ENCODE results near the gene ARRDC5. TPM values are rescaled to one million over a fixed set of nuclear protein-coding genes. Genes with fewer than 3 reads are reported as not detected.

ARRDC5 gene
- polyA plus RNA-seq, 3 donors, result 0.46 to 3.9 (median 1.0) TPM

- H3K79me2 ChIP-seq (ENCODE audit: insufficient read depth, low read length), result peaks cover 81% of the 10 kb centered on the region
- Mint-ChIP-seq H3K27ac (no peak overlapping the region), H3K36me3 (peaks cover 40 to 85% of the 10 kb centered on the region in 2 donors), H3K9me3 (peaks cover 0 to 1% (median 0%) of the 10 kb centered on the region in 7 donors), H3K4me1 (peaks cover 3% of the 10 kb centered on the region), H3K27me3 (ENCODE audit: low read depth in 3 of 3) (peaks cover 0 to 1% (median 0%) of the 10 kb centered on the region in 3 donors), H3K4me3 (no peak overlapping the region)
- H3K27ac ChIP-seq (ENCODE audit: low read depth in 1 of 2, low read length in 2 of 2), result no peak overlapping the region
- no peak for DNase-seq
- no peak for TF ChIP-seq CTCF (IDR thresholded peaks at IDR 0.05)
- H2AFZ ChIP-seq (ENCODE audit: insufficient read depth, low read depth, low read length, poor library complexity, severe bottlenecking), result no peak overlapping the region
- 92% methylated on average over 28 of the region's 28 CpGs for WGBS (ENCODE audit: insufficient coverage)
- H4K20me1 ChIP-seq (ENCODE audit: insufficient read depth, low read length), result no peaks in the 10 kb centered on the region
- intact Hi-C loops (cut with micrococcal nuclease), result no loop called here
- no peaks in the 10 kb centered on the region for H3K4me1 ChIP-seq (ENCODE audit: control insufficient read depth in 1 of 2, insufficient read depth in 2 of 2, low read length in 2 of 2)
- H3K4me2 ChIP-seq (replicated peaks; ENCODE audit: extremely low read depth, low read length, poor library complexity, severe bottlenecking), result no peak overlapping the region
- no peaks in the 10 kb centered on the region for H3K27me3 ChIP-seq (ENCODE audit: control insufficient read depth in 2 of 2, insufficient read depth in 2 of 2, low read length in 2 of 2)
- peaks cover 31 to 62% of the 10 kb centered on the region in 2 donors for H3K36me3 ChIP-seq (replicated peaks in 1 of 2; ENCODE audit: control insufficient read depth in 1 of 2, insufficient read depth in 2 of 2, low read length in 2 of 2)
- H3K4me3 ChIP-seq (replicated peaks in 1 of 3; ENCODE audit: low read depth in 2 of 3, low read length in 3 of 3), result no peak overlapping the region
- no peak overlapping the region for H3K9ac ChIP-seq (ENCODE audit: insufficient read depth, low read length, poor library complexity, severe bottlenecking)
- H3K9me3 ChIP-seq (replicated peaks in 1 of 2; ENCODE audit: control insufficient read depth in 1 of 2, insufficient read depth in 1 of 2, low read length in 2 of 2), result no peaks in the 10 kb centered on the region
Observed at GRCh38 chr19:4930664-4931063, 28.0 kb upstream of the ARRDC5 start.

- peaks cover 0 to 1% (median 1%) of the 10 kb centered on the region in 3 donors for H3K27me3 Mint-ChIP-seq (ENCODE audit: low read depth in 3 of 3)
- DNase-seq, result no peak
- H3K27me3 ChIP-seq (ENCODE audit: control insufficient read depth in 2 of 2, insufficient read depth in 2 of 2, low read length in 2 of 2), result no peaks in the 10 kb centered on the region
- no peak for TF ChIP-seq CTCF (IDR thresholded peaks at IDR 0.05)
- H3K4me3 Mint-ChIP-seq, result no peak overlapping the region
- peaks cover 83% of the 10 kb centered on the region for H3K79me2 ChIP-seq (ENCODE audit: insufficient read depth, low read length)
- H3K27ac Mint-ChIP-seq, result peak overlapping the region in 1 of 7 donors; percentile 50
- H3K36me3 ChIP-seq (replicated peaks in 1 of 2; ENCODE audit: control insufficient read depth in 1 of 2, insufficient read depth in 2 of 2, low read length in 2 of 2), result peaks cover 21 to 47% of the 10 kb centered on the region in 2 donors
- H3K36me3 Mint-ChIP-seq, result peaks cover 27 to 71% of the 10 kb centered on the region in 2 donors
- H3K27ac ChIP-seq (ENCODE audit: low read depth in 1 of 2, low read length in 2 of 2), result no peak overlapping the region
- intact Hi-C loops (cut with micrococcal nuclease), result no loop called here
- peaks cover 11% of the 10 kb centered on the region for H3K4me1 Mint-ChIP-seq
- peaks cover 0 to 6% of the 10 kb centered on the region in 2 donors for H3K4me1 ChIP-seq (ENCODE audit: control insufficient read depth in 1 of 2, insufficient read depth in 2 of 2, low read length in 2 of 2)
- no peaks in the 10 kb centered on the region for H3K9me3 ChIP-seq (replicated peaks in 1 of 2; ENCODE audit: control insufficient read depth in 1 of 2, insufficient read depth in 1 of 2, low read length in 2 of 2)
- H3K9ac ChIP-seq (ENCODE audit: insufficient read depth, low read length, poor library complexity, severe bottlenecking), result no peak overlapping the region
- no peak overlapping the region for H3K4me3 ChIP-seq (replicated peaks in 1 of 3; ENCODE audit: low read depth in 2 of 3, low read length in 3 of 3)
- WGBS (ENCODE audit: insufficient coverage), result over 99% methylated on average over 21 of the region's 22 CpGs
- no peaks in the 10 kb centered on the region for H3K9me3 Mint-ChIP-seq
- H4K20me1 ChIP-seq (ENCODE audit: insufficient read depth, low read length), result no peaks in the 10 kb centered on the region
- no peak overlapping the region for H3K4me2 ChIP-seq (replicated peaks; ENCODE audit: extremely low read depth, low read length, poor library complexity, severe bottlenecking)
- H2AFZ ChIP-seq (ENCODE audit: insufficient read depth, low read depth, low read length, poor library complexity, severe bottlenecking), result no peak overlapping the region
Observed at GRCh38 chr19:4929186-4929585, 26.5 kb upstream of the ARRDC5 start.
